Heart left ventricle (tissue), 13 donors: Measurements from ENCODE around the gene HIVEP2.

ENCODE experiments used
- CTCF ChIP-seq, 12 donors: fragments of 200-600 bp; sonication (generic) in 4 of 12; IDR thresholded peaks; one replicate each; pipeline versions ENCODE4 v1.5.0 to v1.8.0; 2018 to 2022; ENCODE audit warnings: antibody characterized with exemption in 12 of 12, mild to moderate bottlenecking in 5 of 12
- POLR2A ChIP-seq, 2 donors: fragments of 450-650 bp; IDR thresholded peaks; one replicate each; pipeline ENCODE4 v1.6.1; 2017; ENCODE audit warnings: antibody characterized with exemption in 2 of 2, mild to moderate bottlenecking in 2 of 2, moderate library complexity in 2 of 2
- donor health status: ischemic (EF 13 %, LVEDD 7.1; RV severe dilation, severe dysfunction).
- donor health status: DM: no; HTN: yes; CAD: no.
- donor health status: DM: no; HTN: no; CAD: no.
- donor health status: ischemic (EF 25% LVEDD 6.9; RV normal size, moderate dysfunction).
- donor health status: ischemic (EF 25% LVEDD 5.7; RV mildly dilated, moderate dysfunction).
- donor health status: ischemic (EF 35%, LVEDD 5.7; RV mildly dilated, moderate dysfunction).
- donor health status: nonischemic (EF 11% LVEDD 7.7; RV severe dilation, severe dysfunction).
- donor health status: DM: yes; HTN: yes; CAD: no.
- donor health status: PGD.
- donor health status: ischemic (EF 29% LVEDD 5.4; RV normal size, mild dysfunction).
- donor health status: nonischemic (EF 23%, LVEDD 6.1; RV moderate dilation, normal function).

DNA sequence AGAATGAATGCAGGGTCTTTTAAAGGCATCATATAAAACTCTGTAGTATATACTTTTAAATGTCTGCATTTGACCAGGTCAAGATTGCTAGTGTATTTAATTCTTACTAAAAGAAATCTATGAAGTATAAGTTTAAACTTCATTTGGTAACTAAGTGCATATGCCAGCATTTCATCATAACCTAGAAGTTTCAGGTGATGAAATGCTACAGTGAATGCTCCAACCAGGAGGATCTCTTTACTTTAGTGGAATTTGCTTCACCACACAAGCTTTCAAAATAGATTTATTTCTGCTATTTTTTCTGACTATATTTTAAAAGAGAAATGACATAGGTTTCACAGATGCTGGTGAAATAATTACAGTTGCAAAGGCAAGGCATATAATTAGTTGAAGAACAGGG, 141.9 kb downstream of the HIVEP2 start:
- TF ChIP-seq POLR2A (IDR thresholded peaks at IDR 0.05) (no peak), CTCF (IDR thresholded peaks at IDR 0.05) (no peak)
